Suppressor macrophage (primary cell): ENCODE results near the gene GNS.
"Not testable (repeated sequence)": the region's sequence is repeated elsewhere in the genome, so short reads cannot be mapped to it uniquely, and the experiment has no call there.

ENCODE experiments used
- DNase-seq, 4 experiments: peaks; one replicate each; pipeline ENCODE4 v3.0.0-alpha.2; 2020 to 2022

The GNS gene

GRCh38 chr12:64694130-64695040 is 64.8 kb downstream of the GNS start:
- DNase-seq, result no peak

GRCh38 chr12:64691795-64692583 is 67.2 kb downstream of the GNS start:
- DNase-seq, result peak in 3 of 4 experiments; percentile 27 to 42 (median 38)

DNA sequence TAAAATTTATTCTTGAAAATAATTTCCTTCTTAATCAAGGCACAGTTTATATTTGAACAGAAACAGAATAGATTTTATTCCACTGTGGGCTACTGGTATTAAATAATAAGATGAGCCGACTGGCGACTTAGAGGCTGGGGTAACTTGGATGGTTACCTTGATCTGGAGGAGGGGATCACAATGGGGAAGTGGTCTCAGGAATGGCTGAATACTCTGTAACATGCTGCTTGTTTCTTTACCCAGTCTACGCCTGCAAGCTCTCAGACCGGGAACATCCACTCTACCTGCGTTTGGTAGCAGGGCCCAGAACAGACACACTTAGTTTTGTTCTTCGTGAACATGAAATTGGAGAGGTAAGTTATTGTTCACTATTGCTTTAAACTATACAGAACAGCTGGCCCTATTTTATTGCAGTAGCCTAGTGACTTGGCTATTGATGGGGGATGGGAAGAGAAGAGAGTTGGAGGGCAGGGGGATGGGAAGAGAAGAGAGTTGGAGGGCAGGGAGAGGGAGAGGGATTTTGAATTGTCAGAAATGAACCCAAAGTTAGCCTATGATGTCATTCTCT is 67.9 kb downstream of the GNS start:
- DNase-seq, result no peak

- DNase-seq, result not testable (repeated sequence)
These were observed 69.0 kb downstream of the GNS start for GRCh38 chr12:64690236-64690635.

DNA sequence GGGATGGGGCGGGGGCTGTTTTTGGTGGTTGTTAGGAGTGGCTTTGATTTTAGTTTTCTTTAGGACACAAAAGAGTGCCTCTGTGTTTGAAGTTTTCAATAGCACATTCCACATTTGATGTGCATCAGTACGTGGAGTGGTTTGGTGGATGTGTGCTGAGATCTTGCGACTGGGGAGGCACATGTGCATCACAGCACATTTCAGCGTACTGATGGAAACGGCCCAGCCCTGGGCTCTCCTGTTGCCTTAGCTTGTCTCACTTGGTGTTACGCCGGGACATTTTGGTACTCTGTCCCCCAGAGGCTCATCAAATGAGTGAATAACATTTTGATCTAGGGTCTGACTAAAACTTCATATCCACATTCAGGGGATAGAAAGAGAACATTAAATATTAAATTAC is 70.5 kb downstream of the GNS start:
- no peak for DNase-seq

- no peak for DNase-seq
These were observed 71.0 kb downstream of the GNS start for GRCh38 chr12:64688219-64688618.

DNA sequence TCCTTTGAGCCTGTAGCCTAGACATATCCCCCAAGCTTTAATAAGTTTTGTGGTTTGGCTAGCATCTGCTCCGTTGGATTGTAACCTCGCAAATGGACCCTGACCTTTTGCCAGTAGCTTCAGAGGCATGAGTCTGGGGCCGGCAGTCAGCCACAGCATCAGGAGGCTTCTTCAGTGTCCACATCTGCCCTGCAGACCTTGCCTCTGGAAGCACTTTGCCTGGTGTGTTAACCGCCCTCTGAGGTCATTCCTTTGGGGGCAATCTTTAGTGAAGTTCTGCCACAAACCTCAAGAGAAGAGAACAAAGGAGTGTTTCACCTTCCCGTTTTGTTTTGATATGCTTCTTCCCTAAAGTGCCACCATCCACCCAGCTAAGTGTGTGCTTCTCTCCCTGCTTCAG is 71.4 kb downstream of the GNS start:
- no peak for DNase-seq

- DNase-seq, result no peak
These were observed 73.6 kb downstream of the GNS start for GRCh38 chr12:64685605-64686004.

GRCh38 chr12:64685050-64685449 is 74.2 kb downstream of the GNS start:
- DNase-seq, result no peak

DNA sequence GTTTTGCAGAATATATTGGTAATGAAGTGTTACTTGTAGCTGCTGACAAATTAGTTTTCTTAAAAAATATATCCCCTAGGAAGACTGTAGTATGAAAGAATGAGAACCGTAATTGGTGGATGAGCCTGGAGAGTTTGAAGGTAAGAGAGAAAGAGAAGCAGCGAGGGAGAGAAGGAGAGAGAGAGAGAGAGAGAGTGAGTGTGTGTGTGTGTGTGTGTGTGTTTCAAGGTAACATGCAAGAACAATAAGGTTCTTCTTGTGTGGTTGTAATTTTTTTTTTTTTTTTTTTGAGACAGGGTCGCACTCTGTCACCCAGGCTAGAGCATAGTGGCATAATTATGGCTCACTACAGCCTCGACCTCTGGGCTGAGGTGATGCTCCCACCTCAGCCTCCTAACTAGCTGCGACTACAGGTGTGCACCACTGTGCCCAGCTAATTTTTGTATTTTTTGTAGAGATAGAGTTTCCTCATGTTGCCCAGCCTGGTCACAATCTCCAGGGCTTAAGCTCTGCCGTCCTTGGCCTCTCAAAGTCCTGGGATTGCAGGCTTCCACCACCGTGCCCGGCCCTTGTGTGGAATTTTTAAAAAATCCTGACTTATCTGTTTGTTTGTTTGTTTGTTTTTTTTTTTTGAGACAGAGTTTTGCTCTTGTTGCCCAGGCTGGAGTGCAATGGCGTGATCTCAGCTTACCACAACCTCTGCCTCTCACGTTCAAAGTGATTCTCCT is 75.2 kb downstream of the GNS start:
- DNase-seq, result no peak

DNA sequence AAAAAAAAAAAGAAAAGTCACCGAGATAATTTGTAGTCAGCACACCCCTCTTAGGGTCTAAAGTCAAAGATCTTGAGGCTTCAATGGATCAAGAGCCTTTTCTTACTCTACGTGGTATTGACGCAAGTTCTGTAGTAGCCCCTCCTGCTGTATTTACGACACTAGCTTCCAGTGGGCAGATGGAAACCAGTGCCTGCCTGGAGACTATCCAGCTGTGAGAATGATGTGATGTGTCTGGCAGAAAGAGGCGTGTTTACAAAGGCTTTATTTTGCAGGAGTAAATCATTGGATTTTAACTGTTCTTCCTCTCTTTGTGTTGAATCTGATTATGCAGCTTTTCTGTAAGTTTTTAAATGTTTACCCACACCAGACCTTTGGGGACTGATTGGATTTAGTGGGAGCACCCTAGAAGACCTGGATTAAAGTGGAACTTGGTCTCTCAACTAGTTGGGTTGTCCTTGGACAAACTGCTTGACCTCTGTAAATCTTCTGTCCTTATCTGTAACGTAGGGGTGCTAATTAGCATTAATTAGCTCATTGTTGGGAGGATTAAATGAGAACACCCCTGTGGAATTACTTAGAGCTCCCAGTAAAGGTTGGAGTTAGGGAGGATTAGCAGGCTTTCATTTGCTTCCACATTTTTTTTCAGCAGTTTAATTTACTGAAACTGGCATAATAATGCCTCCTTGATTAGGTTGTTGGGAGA is 76.5 kb downstream of the GNS start:
- peak in 3 of 4 experiments; percentile 36 to 77 (median 58) for DNase-seq

DNA sequence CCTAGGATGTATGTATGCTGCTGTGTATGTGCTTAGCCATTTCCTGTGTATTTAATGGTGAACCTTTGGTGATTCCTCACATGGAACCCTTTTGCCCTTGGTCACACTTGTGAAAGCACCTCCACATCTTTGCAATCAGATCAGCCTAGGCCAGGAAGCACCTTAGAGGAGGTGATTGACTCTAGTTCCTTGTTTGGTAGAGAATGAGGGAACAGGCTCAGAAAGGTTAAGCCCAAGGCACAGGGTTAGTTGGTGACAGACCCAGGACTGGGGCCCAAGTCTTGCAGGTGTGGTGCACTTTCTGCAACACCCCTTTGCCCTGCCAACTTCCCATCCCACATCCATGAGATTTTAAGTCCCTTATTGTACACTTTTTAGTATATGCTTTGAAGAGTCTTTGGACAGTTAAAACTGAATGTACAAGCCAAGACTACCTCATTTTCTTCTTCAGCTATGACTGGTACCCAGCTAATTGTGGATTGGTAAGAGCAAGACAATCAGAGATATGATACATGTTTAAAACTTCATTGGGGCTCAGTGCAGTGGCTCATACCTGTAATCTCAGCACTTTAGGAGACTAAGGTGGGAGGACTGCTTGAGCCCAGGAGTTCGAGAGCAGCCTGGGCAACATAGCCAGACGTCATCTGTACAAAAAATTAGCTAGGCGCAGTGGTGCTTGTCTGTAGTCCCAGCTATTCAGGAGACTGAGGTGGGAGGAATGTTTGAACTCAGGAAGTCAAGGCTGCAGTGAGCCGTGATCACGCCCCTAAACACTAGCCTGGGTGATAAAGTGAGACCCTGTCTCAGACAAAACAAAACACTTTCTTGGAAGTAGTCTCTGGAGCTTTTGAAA is 77.8 kb downstream of the GNS start:
- DNase-seq, result no peak

DNA sequence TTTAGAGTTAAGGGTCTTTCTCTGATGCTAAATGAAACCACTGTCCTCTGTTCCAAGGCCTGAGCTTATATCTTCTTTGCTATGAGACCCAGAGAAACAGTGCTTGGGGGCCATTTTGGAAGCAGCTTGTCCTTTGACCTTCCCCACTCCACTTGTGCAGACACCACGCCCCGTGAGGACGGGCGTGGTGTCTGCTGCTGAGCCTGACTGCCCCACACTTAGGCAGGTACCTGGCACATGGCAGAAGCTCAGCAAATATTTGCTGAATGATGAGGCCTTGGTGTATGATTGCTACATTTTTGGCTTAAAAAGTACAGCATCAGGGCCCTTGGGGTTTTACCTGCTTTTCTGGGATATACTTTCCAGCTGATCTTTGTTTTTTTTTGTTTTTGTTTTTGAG is 79.0 kb downstream of the GNS start:
- DNase-seq, result no peak

GRCh38 chr12:64679487-64680001 is 79.7 kb downstream of the GNS start:
- peak in 3 of 4 experiments; percentile 47 to 51 (median 48) for DNase-seq

DNA sequence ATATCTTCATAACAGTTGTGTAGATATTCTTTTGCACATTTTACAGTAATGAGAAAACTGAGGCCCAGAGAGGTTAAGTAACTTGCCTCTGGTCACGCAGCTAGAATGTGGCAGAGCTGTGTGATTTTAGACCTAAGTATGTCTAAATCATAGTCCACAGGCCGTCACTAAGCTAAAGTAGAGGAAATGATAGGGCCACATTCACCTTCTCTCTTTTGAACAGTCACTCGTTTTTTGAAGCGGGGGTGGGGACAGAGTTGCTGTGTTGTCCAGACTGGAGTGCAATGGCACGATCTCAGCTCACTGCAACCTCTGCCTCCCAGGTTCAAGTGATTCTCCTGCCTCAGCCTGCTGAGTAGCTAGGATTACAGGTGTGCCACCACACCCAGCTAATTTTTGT is 80.4 kb downstream of the GNS start:
- DNase-seq, result no peak

GRCh38 chr12:64678248-64678647 is 81.0 kb downstream of the GNS start:
- DNase-seq, result no peak

- DNase-seq, result no peak
These were observed 83.4 kb downstream of the GNS start for GRCh38 chr12:64675795-64676194.

- no peak for DNase-seq
These were observed 84.8 kb downstream of the GNS start for GRCh38 chr12:64674367-64674922.

- no peak for DNase-seq
These were observed 85.6 kb downstream of the GNS start for GRCh38 chr12:64673490-64674169.

DNA sequence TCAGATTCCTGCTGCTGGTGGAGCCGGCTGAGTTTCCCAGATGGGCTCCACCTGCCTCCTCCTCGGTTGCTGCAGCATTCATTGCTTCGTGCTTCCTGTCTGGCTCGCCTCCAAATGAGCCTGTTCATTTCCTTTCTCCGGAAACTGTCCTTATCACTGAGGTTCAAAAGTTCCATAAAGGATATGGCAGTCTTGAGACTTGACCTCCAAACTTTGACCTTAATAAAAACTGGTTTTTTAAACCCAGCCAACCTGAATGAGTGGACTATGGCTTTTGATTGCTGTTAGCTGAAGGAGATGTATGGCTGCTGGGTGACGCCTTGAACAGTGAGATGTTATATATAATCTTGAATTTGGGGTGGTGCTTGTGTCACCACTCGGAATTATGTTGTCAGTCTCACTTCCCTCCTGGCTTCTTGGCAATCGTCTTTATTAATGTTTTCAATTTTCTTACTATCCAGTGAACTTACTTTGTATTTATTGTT is 86.2 kb downstream of the GNS start:
- peak in 2 of 4 experiments; percentile 34 to 44 for DNase-seq
